ENCODE measurements around the gene CHST8.

- TF ChIP-seq CTCF (IDR thresholded peaks at IDR 0.05) (no peak), POLR2A (IDR thresholded peaks at IDR 0.05) (no peak)
Observed at GRCh38 chr19:33686262-33686661, 64.5 kb downstream of the CHST8 start.
